Stimulated activated memory B cell treated with anti-CD40 and anti-IgM and Interleukin-4, amounts not matched to agents 10 μg/mL and 1 μg/mL and 100 μg/mL, for 72 hours (primary cell): Measurements from ENCODE around the gene TBC1D22A.
"Not testable (repeated sequence)": the region's sequence is repeated elsewhere in the genome, so short reads cannot be mapped to it uniquely, and the experiment has no call there.

Experiments
- ATAC-seq: fragments of 150-1000 bp; cut with Tn5 transposase; 2 replicates; pipeline ENCODE4 v1.10.0; 2021
- H3K27ac Mint-ChIP-seq: one replicate; pipeline ENCODE4 v1.8.0; 2022; ENCODE audit warnings: mild to moderate bottlenecking, mixed read lengths
- H3K27me3 Mint-ChIP-seq: one replicate; pipeline ENCODE4 v1.8.0; 2022; ENCODE audit warnings: mixed read lengths
- H3K36me3 Mint-ChIP-seq: one replicate; pipeline ENCODE4 v1.8.0; 2022; ENCODE audit warnings: mixed read lengths
- H3K4me1 Mint-ChIP-seq: one replicate; pipeline ENCODE4 v1.8.0; 2022; ENCODE audit warnings: mixed read lengths
- H3K4me3 Mint-ChIP-seq: one replicate; pipeline ENCODE4 v1.8.0; 2022; ENCODE audit warnings: mild to moderate bottlenecking, moderate library complexity, mixed read lengths
- H3K9me3 Mint-ChIP-seq: one replicate; pipeline ENCODE4 v1.8.0; 2022; ENCODE audit warnings: mixed read lengths

TBC1D22A gene

DNA sequence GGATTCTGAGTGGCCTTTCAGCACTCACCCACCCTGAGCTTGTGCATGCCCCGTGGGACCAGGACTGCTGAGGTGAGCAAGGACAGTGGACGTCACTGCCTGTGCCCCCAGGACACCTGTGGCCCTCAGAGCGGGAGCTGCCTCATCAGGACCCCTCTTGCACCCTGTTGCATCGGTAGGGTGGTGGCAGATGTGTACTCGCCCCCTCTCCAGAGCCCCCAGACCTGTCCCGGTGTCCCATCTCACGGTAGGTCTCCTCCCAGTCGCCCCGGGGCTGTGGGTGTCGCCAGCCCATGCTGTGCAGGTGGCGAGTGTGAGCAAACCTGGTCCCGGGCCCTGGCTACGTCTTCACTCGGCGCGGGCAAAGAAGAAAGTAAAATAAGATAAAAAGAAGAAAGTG, 374.2 kb downstream of the TBC1D22A start:
- no peak for ATAC-seq
- Mint-ChIP-seq H3K4me1 (no peaks in the 10 kb centered on the region), H3K36me3 (peaks cover 56% of the 10 kb centered on the region), H3K9me3 (no peaks in the 10 kb centered on the region), H3K27ac (no peak overlapping the region), H3K4me3 (no peak overlapping the region), H3K27me3 (no peaks in the 10 kb centered on the region)

DNA sequence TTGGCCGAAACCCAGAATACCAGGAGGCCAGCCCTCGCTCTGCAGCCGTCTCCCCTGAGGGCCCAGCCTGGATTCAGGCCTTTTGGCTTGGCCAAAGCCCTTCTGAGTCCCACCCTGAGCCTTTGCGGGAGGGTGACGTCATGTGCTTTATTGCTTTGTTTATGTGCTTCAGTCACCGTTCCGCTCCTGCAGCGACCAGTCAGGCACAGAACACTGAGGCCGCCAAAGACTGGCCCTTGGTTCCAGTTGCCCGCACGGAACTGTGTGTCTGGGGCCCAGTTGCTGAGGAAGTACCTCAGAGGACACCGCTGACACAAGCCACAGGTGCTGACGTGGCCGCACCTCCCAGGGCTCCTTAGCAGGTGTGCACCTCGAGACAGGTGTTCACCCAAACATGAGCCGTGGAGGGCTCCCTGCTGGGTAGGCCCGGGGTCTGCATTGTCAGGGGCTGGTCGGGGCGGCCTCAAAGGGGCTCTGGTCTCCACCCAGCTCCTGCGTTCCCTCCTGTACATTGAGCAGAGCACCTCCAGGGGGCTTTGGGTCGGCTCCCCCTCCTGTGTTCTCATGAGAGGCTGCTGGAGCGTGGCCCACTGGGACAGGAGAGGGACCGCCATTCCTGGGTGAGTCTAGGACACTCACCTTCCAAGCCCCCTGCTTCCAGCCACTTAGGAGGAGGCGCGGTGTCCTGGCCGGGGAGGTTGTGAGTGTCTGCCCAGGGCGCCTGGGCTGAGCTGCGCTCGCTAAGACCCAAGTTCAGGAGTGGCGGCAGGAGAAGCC, 376.8 kb downstream of the TBC1D22A start:
- Mint-ChIP-seq H3K27ac (no peak overlapping the region), H3K4me3 (no peak overlapping the region), H3K4me1 (no peaks in the 10 kb centered on the region), H3K36me3 (peaks cover 54% of the 10 kb centered on the region), H3K27me3 (no peaks in the 10 kb centered on the region), H3K9me3 (no peaks in the 10 kb centered on the region)
- no peak for ATAC-seq

DNA sequence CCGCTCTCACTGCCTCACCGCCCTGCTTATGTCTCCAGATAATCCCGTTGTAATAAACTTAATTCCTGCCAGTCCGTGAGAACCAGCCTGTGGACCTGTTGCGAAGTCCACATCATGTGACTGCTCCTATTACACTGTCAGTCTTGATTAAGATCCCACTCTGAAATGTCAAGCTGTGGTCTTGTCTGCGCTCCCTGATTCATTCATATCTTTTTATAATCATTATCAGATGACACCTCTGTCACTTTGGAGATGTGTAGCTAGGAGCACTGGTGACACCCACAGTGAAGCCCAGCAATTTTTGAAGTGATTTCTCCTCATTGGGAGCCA, 377.3 kb downstream of the TBC1D22A start:
- Mint-ChIP-seq H3K27me3 (no peaks in the 10 kb centered on the region), H3K4me3 (no peak overlapping the region), H3K36me3 (peaks cover 54% of the 10 kb centered on the region), H3K9me3 (no peaks in the 10 kb centered on the region), H3K4me1 (no peaks in the 10 kb centered on the region), H3K27ac (no peak overlapping the region)
- no peak for ATAC-seq

DNA sequence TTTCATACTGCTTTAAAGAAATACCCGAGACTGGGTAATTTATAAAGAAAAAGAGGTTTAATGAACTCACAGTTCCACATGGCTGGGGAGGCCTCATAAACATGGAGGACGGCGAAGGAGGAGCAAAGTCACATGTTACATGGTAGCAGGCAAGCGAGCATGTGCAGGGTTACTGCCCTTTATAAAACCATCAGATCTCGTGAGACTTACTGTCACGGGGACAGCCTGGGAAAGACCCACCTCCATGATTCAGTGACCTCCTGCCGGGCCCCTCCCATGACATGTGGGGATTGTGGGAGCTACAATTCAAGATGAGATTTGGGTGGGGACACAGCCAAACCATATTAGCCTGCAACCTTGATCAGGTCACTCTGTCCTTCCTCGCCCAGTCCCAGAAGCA, 378.5 kb downstream of the TBC1D22A start:
- not testable (repeated sequence) for H3K27ac Mint-ChIP-seq, H3K9me3 Mint-ChIP-seq, H3K4me3 Mint-ChIP-seq, H3K4me1 Mint-ChIP-seq, H3K27me3 Mint-ChIP-seq, ATAC-seq
- H3K36me3 Mint-ChIP-seq = peaks cover 46% of the 10 kb centered on the region

DNA sequence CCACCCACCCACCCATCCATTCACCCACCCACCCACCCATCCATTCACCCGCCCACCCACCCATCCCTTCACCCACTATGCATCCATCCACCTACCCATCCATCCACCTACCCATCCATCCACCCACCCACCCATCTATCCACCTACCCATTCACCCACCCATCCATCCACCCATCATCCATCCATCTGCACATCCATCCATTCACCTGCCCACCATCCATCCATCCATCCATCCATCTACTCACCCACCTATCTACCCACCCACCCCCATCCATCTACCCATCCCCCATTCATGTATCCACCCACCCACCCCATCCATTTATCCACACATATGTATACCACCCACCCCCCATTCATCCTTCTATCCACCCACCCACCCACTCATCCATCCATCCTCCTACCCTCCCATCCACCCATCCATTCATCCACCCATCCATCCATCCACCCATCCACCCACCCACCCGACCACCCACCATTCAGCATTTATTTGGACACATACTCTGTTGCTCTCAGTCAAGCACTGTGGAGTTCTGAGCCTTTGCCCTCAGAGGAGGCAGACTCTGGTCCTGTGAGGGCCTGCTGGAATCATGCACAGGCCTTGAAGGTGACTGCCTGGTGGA, 380.1 kb downstream of the TBC1D22A start:
- Mint-ChIP-seq H3K4me3 (no peak overlapping the region), H3K27ac (no peak overlapping the region), H3K9me3 (no peaks in the 10 kb centered on the region), H3K36me3 (peaks cover 36% of the 10 kb centered on the region), H3K4me1 (no peaks in the 10 kb centered on the region), H3K27me3 (no peaks in the 10 kb centered on the region)
- no peak for ATAC-seq

DNA sequence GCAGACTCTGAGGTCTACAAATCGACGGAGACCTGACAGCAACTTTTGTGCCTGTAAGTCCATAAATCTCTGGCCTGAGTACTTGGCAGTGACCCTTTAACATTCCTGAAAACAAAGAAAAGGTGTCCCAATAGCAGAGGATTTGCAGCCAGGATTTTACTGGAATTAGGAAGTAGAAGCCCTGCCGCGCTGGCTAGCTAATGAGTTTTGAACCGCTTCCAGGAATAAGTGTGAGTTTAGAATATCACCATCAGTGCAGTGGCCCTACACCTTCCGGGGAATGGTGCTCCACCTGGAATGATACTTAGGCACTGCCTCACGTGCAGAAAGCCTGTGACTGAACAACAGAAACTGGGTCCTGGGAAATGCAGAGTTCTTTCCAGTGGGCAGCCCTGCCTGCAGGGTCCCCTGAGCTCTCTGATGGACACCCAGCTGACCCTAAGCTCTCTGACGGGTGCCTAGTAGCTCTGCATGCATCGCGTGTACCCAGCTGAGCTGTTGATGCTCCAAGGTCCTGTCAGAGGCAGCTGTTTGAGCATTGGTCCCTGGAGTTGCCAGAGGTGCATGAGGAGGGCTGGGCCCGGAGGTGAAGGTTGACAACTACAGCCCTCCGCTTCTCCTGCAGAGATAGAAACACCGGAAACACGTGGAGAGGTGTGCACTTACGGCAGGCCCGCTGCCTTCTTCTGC, 380.9 kb downstream of the TBC1D22A start:
- no peak for ATAC-seq
- Mint-ChIP-seq H3K4me1 (peaks cover 6% of the 10 kb centered on the region), H3K4me3 (no peak overlapping the region), H3K36me3 (peaks cover 34% of the 10 kb centered on the region), H3K27ac (no peak overlapping the region), H3K9me3 (no peaks in the 10 kb centered on the region), H3K27me3 (no peaks in the 10 kb centered on the region)

DNA sequence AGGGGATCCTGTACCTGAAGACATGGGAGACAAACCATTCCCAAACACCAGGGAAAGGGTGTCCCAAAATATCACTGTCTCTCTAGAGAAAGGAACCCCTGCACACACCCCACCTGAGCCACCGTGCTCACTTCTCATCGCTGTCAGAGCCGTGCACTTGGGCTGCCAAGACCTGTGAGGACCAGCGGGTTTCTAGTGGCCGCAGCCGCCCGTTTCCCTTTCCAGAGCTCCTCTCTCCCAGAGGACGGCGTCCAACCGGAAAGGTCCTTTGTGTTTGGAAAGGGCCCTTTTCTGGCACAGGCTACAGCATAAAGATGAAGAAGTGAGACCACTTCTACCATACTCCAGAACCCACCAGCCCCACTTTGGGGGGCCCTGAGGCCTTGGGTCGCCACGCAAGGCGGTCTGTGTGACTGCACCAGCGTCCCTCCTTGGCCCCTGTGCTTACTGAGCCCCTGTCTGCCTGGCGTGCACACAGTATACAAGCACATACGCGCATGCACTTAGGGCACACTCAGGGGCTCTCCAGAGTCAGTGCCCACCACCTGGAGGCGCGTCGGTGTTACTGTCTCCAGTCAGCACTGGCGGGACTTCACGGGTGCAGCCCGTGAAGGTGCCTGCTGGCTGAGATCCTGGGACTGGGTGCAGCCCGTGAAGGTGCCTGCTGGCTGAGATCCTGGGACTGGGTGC, 381.8 kb downstream of the TBC1D22A start:
- no peaks in the 10 kb centered on the region for H3K9me3 Mint-ChIP-seq
- no peak overlapping the region for H3K4me3 Mint-ChIP-seq
- ATAC-seq = no peak
- H3K27me3 Mint-ChIP-seq = no peaks in the 10 kb centered on the region
- H3K4me1 Mint-ChIP-seq = peaks cover 6% of the 10 kb centered on the region
- peaks cover 29% of the 10 kb centered on the region for H3K36me3 Mint-ChIP-seq
- no peak overlapping the region for H3K27ac Mint-ChIP-seq

DNA sequence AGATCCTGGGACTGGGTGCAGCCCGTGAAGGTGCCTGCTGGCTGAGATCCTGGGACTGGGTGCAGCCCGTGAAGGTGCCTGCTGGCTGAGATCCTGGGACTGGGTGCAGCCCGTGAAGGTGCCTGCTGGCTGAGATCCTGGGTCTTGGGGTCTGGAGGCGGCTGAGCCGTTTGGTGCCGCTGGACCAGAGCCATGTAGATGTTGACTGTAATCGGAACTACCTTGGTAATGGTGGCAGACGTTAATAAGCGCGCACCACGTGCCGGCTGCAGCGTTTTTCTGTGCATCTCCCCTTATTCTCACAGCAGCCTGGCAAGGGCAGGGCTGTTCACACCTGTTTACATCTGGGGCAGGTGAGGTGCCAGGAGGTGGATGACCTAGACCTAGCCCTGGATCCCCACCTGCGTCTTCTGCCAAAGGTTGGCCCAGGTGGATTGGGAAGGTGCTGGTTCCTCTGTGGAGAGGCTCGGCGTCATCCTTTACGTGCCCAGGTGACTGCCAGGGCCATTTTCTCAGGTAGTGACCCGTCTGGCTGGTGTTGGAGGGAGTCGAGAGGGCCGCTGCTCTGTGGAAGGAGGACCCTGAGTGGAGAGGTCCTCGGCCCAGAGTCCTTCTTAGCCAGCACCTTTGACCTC, 382.5 kb downstream of the TBC1D22A start:
- H3K4me3 Mint-ChIP-seq = no peak overlapping the region
- H3K27me3 Mint-ChIP-seq = no peaks in the 10 kb centered on the region
- no peak overlapping the region for H3K27ac Mint-ChIP-seq
- no peaks in the 10 kb centered on the region for H3K9me3 Mint-ChIP-seq
- peaks cover 24% of the 10 kb centered on the region for H3K36me3 Mint-ChIP-seq
- H3K4me1 Mint-ChIP-seq = peaks cover 6% of the 10 kb centered on the region
- no peak for ATAC-seq

DNA sequence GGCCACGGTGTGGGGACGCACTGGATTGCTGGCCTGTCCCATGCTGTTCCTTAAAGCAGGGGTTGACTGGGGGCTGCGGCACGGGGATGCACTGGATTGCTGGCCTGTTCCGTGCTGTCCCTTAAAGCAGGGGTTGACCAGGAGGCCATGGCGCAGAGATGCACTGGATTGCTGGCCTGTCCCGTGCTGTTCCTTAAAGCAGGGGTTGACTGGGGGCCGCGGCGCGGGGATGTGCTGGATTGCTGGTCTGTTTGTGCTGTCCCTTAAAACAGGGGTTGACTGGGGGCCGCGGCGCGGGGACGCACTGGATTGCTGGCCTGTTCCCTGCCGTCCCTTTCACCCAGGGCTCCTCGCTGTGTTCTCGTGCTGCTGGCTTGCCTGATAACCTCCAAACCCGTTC, 383.4 kb downstream of the TBC1D22A start:
- H3K4me3 Mint-ChIP-seq = no peak overlapping the region
- ATAC-seq = no peak
- no peaks in the 10 kb centered on the region for H3K9me3 Mint-ChIP-seq
- H3K27ac Mint-ChIP-seq = no peak overlapping the region
- H3K27me3 Mint-ChIP-seq = no peaks in the 10 kb centered on the region
- peaks cover 15% of the 10 kb centered on the region for H3K36me3 Mint-ChIP-seq
- H3K4me1 Mint-ChIP-seq = peaks cover 8% of the 10 kb centered on the region

DNA sequence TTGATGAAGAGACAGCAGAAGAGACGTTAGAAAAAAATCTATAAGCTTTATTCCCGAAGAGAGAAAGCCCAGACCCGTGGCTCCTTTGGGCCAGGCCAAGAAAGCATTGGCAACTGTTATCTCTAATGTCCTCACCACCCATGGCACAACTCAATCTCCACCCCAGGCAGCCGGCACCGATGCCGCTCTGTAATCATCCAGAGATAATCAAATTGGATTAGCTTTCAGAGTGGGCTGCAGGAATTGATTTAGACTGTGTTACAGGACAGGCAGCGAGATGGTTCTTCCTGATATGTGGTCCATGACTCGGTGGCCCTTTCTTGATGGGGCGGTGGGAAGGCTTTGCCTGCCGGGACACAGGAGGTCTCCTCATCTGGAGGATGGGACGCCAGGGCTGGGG, 383.9 kb downstream of the TBC1D22A start:
- Mint-ChIP-seq H3K4me1 (peaks cover 13% of the 10 kb centered on the region), H3K4me3 (no peak overlapping the region), H3K36me3 (peaks cover 20% of the 10 kb centered on the region), H3K27ac (no peak overlapping the region), H3K27me3 (no peaks in the 10 kb centered on the region), H3K9me3 (no peaks in the 10 kb centered on the region)
- no peak for ATAC-seq

DNA sequence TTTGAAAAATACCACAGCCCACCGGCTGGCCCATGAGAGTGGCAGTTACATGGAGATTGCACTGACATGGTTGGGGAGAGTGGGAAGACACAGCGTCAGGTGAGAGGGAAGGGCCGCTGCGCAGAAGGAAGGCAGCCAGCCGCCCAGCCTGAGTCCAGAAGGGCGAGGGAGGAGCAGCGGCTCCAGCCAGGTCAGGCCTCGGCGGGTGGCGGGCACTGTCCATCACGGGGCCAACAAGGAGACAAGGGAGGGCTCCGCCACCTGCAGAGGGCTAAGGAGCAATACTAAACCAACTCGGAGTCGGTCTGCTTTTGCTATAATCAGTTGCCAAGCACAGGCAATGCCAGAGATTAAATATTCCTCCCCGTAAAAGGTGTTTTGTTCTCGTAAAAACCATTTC, 384.5 kb downstream of the TBC1D22A start:
- H3K9me3 Mint-ChIP-seq = no peaks in the 10 kb centered on the region
- ATAC-seq = no peak
- H3K27me3 Mint-ChIP-seq = no peaks in the 10 kb centered on the region
- no peak overlapping the region for H3K27ac Mint-ChIP-seq
- peaks cover 15% of the 10 kb centered on the region for H3K4me1 Mint-ChIP-seq
- peaks cover 25% of the 10 kb centered on the region for H3K36me3 Mint-ChIP-seq
- no peak overlapping the region for H3K4me3 Mint-ChIP-seq

DNA sequence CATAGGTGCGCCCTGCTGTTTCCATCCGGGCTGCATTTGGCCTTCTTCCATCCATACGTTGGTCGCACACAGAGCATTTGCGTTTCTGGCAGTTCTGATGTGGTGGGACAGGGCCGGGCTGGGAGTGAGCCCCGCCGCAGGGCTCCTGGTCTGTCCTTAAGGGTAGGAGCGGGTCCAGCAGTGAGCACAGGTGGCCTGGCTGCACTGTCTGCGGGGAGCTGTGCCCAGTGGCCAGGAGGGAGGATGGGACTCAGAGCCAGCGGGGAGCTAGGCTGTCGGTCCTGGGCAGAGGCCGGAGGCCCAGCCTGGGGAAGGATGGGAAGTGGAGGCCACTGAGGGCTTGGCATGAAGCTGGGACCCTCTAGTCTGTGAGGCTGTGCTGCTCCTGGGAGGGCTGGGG, 385.1 kb downstream of the TBC1D22A start:
- Mint-ChIP-seq H3K9me3 (no peaks in the 10 kb centered on the region), H3K4me3 (no peak overlapping the region), H3K36me3 (peaks cover 28% of the 10 kb centered on the region), H3K4me1 (peaks cover 18% of the 10 kb centered on the region), H3K27me3 (no peaks in the 10 kb centered on the region), H3K27ac (no peak overlapping the region)
- no peak for ATAC-seq

DNA sequence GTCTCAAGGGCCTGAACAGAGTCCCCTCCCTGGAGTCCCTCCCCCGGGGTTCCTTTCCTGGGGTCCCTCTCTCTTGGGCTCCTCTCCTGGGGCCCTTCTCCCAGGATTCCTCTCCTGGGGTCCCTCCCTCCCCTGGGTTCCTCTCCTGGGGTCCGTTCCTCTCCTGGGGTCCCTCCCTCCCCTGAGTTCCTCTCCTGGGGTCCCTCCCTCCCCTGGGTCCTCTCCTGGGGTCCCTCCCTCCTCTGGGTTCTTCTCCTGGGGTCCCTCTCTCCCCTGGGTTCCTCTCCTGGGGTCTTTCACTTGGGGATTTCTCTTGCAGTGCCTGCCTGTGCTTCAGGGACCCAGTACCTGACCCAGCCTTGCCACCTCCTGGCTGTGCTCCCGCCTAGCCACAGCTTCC, 386.1 kb downstream of the TBC1D22A start:
- H3K4me3 Mint-ChIP-seq = no peak overlapping the region
- H3K9me3 Mint-ChIP-seq = no peaks in the 10 kb centered on the region
- ATAC-seq = no peak
- H3K27me3 Mint-ChIP-seq = no peaks in the 10 kb centered on the region
- H3K4me1 Mint-ChIP-seq = peaks cover 20% of the 10 kb centered on the region
- peaks cover 29% of the 10 kb centered on the region for H3K36me3 Mint-ChIP-seq
- no peak overlapping the region for H3K27ac Mint-ChIP-seq

DNA sequence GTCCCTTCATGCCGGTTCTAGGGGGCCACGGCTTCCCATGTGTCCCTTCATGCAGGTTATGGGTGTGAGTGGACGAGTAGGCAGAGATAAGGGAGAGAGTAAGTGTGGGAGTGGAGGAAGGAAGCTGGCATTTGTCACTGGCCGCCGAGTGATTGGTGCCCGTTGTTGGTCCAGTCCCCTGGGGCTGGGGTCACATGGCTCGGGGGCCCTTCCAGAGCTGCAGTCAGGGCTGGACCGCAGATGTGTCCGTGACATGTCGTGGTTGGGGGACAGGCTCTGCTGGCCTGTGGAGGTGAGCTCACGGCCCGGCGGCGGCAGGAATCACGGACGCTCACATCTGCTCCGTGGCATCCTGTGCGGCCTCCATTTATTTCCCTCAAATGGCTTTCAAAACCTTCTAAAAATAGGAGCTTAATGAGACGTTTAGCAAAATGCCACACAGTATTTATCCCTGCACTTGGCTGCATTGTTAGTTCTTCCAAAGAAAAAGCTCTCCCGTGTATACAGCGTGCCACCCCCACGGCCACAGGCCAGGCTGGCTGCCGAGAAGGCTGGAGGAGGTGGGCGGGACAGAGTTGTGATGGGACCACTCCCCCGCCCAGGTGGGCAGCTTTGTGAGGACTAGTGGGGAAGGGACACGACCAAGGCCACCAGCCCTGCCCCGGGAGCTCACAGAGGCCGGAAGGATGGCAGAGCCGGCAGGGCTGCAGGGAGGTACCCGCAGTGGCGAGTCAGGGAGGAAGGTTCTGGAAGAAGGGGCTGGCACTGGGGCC, 386.7 kb downstream of the TBC1D22A start:
- Mint-ChIP-seq H3K27me3 (no peaks in the 10 kb centered on the region), H3K9me3 (no peaks in the 10 kb centered on the region), H3K27ac (no peak overlapping the region), H3K4me3 (no peak overlapping the region), H3K4me1 (peaks cover 20% of the 10 kb centered on the region), H3K36me3 (peaks cover 26% of the 10 kb centered on the region)
- ATAC-seq = no peak
